Mammary epithelial cell (primary cell): Measurements from ENCODE around the gene HEPN1.

Experiments used
- CTCF ChIP-seq, 2 donors: IDR thresholded peaks in 1 of 2; conservative IDR thresholded peaks in 1 of 2; 2 replicates each; pipeline ENCODE4 v1.5.1; 2011 to 2012; ENCODE audit warnings: inconsistent platforms in 2 of 2, low read length in 2 of 2, mild to moderate bottlenecking in 2 of 2, control low read depth in 1 of 2, low read depth in 1 of 2; ENCODE audit not compliant: insufficient read depth in 1 of 2; ENCODE audit errors: extremely low read depth in 1 of 2
- EZH2 ChIP-seq: IDR thresholded peaks from 2 replicates; pipeline ENCODE4 v1.6.1; 2012; ENCODE audit warnings: low read length, inconsistent platforms, borderline replicate concordance

- TF ChIP-seq CTCF (conservative IDR thresholded peaks at IDR 0.05 in 1 of 2, IDR thresholded peaks at IDR 0.05 in 1 of 2; ENCODE audit: extremely low read depth in 1 of 2, insufficient read depth in 1 of 2, low read depth in 1 of 2, low read length in 2 of 2) (no peak), EZH2 (no peak)
These were observed 31.4 kb upstream of the HEPN1 start for GRCh38 chr11:124887667-124888013.
